Stimulated activated naive CD8-positive, alpha-beta T cell treated with anti-CD3 and anti-CD28 coated beads, Interleukin-15, Interleukin-2, amounts not matched to agents 100 ng/mL and 50 ng/mL, for 24 hours (primary cell): ENCODE measurements around the gene CREB3L1.
"Not testable (repeated sequence)": the region's sequence is repeated elsewhere in the genome, so short reads cannot be mapped to it uniquely, and the experiment has no call there.

Experiments
- H3K27ac Mint-ChIP-seq: one replicate; pipeline ENCODE4 v1.8.0; 2021; ENCODE audit warnings: mild to moderate bottlenecking, mixed read lengths
- H3K27me3 Mint-ChIP-seq: one replicate; pipeline ENCODE4 v1.8.0; 2021; ENCODE audit warnings: mixed read lengths
- H3K36me3 Mint-ChIP-seq: one replicate; pipeline ENCODE4 v1.8.0; 2021; ENCODE audit warnings: low read depth, mixed read lengths
- H3K4me1 Mint-ChIP-seq: one replicate; pipeline ENCODE4 v1.8.0; 2021; ENCODE audit warnings: low read depth, mixed read lengths
- H3K4me3 Mint-ChIP-seq: one replicate; pipeline ENCODE4 v1.8.0; 2021; ENCODE audit warnings: mild to moderate bottlenecking, mixed read lengths
- H3K9me3 Mint-ChIP-seq: one replicate; pipeline ENCODE4 v1.8.0; 2021; ENCODE audit warnings: mixed read lengths

The CREB3L1 gene

DNA sequence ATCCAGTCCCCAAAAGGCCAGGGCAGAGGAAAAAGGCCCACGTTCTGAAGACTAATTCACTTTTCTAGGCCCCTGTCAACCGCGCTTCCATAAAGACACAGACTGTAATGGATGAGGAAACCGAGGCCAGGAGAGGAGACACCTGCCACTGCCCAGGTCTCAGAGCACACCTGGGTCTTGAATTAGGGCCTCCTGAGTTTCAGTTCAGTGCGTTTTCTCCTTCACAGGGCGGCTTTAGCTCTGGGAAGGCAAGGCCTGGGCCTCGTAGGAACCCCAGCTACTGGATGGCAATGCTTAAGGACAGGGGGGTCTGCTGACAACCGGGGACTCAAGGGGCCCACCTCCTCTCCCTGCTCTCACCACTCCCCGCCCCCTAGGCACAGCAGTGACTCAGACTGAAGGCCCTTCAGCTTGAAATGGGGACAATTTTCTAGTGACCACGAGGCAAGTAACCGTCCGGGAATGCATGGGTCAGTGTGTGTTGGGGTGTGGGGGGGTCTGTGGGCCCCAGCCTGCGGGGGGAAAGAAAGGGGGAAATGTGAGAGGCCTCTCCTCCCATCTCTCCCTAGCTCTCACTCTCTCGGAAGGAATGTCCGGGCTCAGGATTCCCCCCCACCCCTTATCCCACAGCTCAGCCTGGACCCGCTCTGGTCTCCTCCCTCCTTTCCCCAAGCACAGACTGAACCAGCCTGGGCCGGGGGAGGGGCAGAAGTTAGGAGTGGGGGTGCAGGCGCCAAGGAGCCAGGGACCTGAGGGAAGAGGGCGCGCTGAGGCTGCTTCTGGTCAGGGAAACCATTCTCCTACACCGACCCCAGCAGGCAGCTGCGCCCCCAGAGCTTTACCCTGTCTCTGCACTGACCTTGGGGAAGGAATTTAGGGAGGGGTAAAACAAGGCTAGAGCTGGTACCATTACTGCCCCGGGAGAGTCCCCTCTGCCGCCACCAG is 17.2 kb downstream of the CREB3L1 start:
- no peaks in the 10 kb centered on the region for H3K36me3 Mint-ChIP-seq
- peaks cover 8% of the 10 kb centered on the region for H3K4me1 Mint-ChIP-seq
- H3K9me3 Mint-ChIP-seq = no peaks in the 10 kb centered on the region
- H3K27me3 Mint-ChIP-seq = peaks cover 25% of the 10 kb centered on the region
- H3K27ac Mint-ChIP-seq = no peak overlapping the region
- H3K4me3 Mint-ChIP-seq = peak overlapping the region; percentile 35

DNA sequence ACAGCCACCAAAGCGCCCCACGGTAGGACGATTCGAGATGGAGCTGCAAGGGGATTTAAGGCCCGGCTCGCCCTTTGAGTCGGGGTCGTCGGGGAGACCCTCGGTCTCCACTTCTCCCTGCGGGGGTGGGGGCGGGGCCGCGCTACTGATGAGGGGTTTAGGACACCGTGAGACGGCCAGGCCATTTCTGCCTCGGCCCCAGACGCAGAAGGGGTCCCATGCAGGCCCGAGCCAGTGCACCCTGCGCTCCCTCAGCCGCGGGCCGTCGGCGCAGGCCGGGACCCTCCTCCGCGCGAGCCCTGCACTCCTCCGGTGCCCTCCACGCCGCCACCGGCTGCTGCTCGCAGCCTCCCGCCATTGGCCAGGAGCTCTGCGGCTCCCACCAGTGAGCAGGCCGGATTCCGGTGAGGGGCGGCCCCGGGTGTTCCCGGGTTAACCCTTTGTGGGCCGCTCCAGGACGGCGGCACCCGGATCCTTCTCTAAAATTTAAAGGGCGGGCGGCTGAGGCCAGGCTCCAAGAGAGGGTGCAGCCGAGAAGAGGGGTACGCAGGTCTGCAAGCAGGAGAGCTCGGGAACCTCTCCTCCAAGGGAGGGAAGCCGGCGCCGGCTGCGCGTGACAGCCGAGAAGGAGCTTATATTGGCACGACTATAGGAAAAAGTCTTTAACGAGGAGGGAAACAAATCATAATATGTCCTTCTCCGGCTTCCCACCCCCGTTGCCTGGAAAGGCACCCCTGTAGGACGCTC is 18.0 kb downstream of the CREB3L1 start:
- peak overlapping the region; percentile 79 for H3K4me3 Mint-ChIP-seq
- no peak overlapping the region for H3K27ac Mint-ChIP-seq
- H3K27me3 Mint-ChIP-seq = peaks cover 25% of the 10 kb centered on the region
- H3K9me3 Mint-ChIP-seq = no peaks in the 10 kb centered on the region
- peaks cover 8% of the 10 kb centered on the region for H3K4me1 Mint-ChIP-seq
- no peaks in the 10 kb centered on the region for H3K36me3 Mint-ChIP-seq

DNA sequence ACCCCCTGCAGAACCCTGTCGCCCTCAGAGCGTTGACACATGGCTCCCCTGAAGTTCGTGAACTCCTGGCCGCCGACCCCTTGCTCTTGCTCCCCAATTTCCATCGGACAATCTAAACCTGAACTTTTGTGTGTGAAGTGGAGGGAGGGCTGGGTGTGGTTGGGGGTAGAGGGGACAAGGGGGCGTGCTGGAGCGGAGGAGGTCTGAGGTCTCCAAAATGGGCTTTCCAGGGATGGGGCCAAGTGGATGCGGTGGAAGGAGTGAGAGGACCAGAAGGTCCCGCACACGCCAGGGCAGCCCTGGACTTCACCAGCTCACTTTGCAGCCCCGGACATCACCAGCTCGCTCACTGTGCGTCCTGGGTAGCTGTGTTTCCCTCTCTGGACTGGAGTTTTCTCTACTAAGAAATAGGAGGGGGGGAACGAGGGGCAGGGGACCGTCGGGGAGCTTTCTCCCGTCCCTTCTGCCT is 18.6 kb downstream of the CREB3L1 start:
- peaks cover 8% of the 10 kb centered on the region for H3K4me1 Mint-ChIP-seq
- no peaks in the 10 kb centered on the region for H3K9me3 Mint-ChIP-seq
- H3K27ac Mint-ChIP-seq = no peak overlapping the region
- H3K36me3 Mint-ChIP-seq = no peaks in the 10 kb centered on the region
- peaks cover 25% of the 10 kb centered on the region for H3K27me3 Mint-ChIP-seq
- peak overlapping the region; percentile 79 for H3K4me3 Mint-ChIP-seq

DNA sequence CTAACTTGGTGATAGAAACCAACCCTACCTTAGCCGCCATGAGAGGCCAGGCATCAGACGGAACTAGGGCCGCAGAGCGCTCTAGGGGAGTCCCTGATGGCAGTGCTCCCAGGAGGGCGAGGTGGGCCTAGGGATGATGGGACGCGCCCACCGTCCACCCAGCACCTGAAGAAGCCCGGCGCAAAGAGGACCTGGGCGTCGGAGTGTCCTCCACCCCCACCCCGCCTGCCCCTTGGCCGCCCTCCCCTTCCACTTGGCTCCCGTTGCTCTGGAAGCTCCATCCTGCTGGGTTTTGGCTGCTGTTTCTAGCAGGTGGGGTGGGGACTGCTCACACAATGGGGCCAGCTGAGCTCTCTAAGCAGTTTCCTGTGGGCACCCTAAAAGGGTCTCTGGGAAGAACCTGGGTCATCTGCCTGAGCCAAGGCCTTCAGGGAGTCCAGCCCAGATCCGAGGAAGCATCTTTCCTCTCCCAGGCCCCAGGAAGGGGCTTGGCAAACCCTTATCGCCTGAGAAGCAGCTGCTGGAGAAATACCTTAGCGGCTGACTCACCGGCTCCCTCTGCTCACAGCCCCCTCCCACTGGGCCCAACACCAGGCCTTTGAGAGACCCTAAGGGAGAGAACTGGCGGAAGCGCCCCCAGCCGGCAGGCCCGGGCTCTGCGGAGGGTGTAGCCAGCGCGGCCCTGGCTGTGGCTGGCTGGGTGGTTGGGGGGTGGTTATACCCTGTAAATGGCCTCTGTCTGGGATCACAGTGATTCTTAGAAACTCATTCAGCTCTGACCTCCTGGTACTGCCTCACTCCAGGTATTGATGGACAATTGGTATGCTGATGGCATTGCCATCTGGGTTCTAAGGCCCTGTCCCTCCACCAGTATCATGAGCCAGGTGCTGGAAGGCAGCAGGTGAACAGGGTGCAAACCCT is 19.3 kb downstream of the CREB3L1 start:
- H3K27me3 Mint-ChIP-seq = peaks cover 25% of the 10 kb centered on the region
- no peaks in the 10 kb centered on the region for H3K36me3 Mint-ChIP-seq
- no peak overlapping the region for H3K27ac Mint-ChIP-seq
- no peak overlapping the region for H3K4me3 Mint-ChIP-seq
- H3K9me3 Mint-ChIP-seq = no peaks in the 10 kb centered on the region
- peaks cover 8% of the 10 kb centered on the region for H3K4me1 Mint-ChIP-seq

DNA sequence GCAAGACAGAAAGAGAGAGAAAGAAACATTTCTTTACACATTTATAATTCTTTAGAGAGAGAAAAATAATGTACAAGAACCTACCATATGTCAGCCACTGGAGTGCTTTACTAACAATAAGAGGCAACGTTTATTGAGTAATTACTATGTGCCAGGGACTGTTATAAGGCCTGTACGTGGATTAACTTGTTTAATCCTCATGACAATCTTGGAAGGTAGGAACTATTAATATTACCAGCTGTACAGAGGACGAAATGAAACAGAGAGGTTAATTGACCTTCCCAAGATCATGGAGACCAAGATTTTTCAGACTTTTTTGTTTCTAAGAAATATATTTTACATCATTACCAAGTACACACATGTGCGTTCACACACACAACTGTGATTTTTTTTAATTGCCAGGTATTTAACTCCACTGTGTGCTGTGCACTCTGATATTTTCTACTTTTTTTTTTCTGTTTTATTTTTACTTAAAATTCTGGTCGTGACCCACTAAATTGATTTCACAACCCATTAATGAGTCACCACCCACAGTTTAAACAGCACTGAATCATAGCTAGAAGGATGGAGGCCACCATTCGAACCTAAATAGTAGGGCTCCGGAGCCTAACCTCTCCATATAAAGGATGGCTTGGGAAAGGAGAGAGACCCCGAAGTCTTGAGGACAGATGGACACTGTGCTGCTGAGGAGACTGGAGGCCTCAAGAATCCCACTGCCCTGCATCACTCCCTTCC is 21.4 kb downstream of the CREB3L1 start:
- no peak overlapping the region for H3K27ac Mint-ChIP-seq
- no peaks in the 10 kb centered on the region for H3K36me3 Mint-ChIP-seq
- H3K4me1 Mint-ChIP-seq = peaks cover 8% of the 10 kb centered on the region
- no peaks in the 10 kb centered on the region for H3K9me3 Mint-ChIP-seq
- H3K27me3 Mint-ChIP-seq = peaks cover 20% of the 10 kb centered on the region
- no peak overlapping the region for H3K4me3 Mint-ChIP-seq

DNA sequence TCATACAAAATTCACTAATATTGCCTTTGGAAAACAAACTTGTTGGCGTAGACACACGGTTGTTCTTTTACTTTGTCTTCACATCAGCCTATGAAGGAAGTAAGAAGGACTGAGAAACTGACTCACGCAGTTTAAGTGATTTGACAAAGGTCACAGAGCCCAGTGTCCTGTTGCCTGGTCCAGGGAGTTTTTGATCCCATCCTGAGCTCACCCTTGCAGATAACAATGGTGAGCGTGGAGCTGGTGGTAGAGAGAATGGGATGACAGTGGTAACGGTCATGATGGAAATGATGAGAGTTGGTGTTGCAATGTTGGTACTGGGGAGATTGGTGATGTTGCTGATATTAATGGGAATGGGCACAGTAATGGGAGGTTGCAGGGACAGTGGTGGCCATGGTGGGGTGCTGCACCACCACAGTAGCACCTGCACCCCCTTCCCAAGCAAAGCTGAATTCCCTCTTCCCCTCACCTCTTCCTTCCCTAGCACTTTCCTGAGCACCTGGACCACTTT is 22.0 kb downstream of the CREB3L1 start:
- Mint-ChIP-seq H3K27ac (no peak overlapping the region), H3K9me3 (no peaks in the 10 kb centered on the region), H3K4me3 (no peak overlapping the region), H3K27me3 (peaks cover 19% of the 10 kb centered on the region), H3K4me1 (peaks cover 8% of the 10 kb centered on the region), H3K36me3 (no peaks in the 10 kb centered on the region)

DNA sequence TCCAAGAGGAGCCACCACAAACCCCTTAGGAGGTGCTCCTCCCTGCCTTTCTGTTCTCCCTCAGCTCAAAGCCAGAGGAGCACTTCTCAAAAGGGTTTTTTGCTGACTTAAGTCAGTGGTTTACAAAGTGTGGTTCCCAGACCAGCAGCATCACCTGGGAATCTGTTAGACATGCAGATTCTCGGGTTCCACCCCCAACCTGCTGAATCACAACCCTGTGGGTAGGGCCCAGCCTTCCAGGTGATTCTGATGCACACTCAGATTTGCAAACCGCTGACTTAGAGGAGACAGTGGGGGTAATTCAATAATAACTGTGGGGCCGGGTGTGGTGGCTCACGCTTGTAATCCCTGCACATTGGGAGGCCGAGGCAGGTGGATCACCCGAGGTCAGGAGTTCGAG is 22.8 kb downstream of the CREB3L1 start:
- Mint-ChIP-seq H3K27ac (no peak overlapping the region), H3K36me3 (no peaks in the 10 kb centered on the region), H3K4me1 (peaks cover 8% of the 10 kb centered on the region), H3K4me3 (no peak overlapping the region), H3K9me3 (no peaks in the 10 kb centered on the region), H3K27me3 (peaks cover 19% of the 10 kb centered on the region)

DNA sequence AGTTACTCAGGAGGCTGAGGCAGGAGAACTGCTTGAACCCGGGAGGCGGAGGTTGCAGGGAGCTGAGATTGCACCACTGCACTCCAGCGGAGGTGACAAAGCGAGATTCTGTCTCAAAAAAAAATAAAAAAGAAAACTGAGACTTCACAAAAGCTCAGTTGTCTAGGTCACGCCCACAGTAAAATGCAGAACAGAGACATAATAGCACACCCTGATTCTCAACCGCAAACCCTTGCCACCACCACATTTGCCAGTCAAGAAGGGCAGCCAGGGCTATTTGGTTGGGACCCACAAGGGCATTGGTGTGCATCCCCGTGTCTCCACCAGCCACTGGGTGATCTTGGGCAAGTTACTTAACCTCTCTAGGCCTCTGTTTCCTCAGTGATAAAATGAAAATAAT is 25.4 kb downstream of the CREB3L1 start:
- Mint-ChIP-seq H3K9me3 (no peaks in the 10 kb centered on the region), H3K36me3 (no peaks in the 10 kb centered on the region), H3K4me3 (no peak overlapping the region), H3K27ac (no peak overlapping the region), H3K27me3 (peaks cover 5% of the 10 kb centered on the region), H3K4me1 (no peaks in the 10 kb centered on the region)

DNA sequence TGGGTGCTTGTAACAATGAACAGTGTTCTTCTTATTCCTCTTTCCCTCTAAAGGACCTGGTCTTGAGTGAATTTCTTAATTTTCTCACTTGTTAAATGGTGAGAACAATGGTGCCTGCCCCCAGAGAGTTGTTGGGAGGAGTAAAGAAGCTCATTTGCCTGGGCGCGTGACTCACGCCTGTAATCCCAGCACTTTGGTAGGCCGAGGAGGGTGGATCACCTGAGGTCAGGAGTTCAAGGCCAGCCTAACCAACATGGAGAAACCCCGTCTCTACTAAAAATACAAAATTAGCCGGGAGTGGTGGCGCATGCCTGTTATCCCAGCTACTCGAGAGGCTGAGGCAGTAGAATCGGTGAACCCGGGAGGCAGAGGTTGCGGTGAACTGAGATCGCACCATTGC is 26.6 kb downstream of the CREB3L1 start:
- H3K27me3 Mint-ChIP-seq, H3K36me3 Mint-ChIP-seq, H3K4me3 Mint-ChIP-seq, H3K9me3 Mint-ChIP-seq, H3K27ac Mint-ChIP-seq, H3K4me1 Mint-ChIP-seq: not testable (repeated sequence)

DNA sequence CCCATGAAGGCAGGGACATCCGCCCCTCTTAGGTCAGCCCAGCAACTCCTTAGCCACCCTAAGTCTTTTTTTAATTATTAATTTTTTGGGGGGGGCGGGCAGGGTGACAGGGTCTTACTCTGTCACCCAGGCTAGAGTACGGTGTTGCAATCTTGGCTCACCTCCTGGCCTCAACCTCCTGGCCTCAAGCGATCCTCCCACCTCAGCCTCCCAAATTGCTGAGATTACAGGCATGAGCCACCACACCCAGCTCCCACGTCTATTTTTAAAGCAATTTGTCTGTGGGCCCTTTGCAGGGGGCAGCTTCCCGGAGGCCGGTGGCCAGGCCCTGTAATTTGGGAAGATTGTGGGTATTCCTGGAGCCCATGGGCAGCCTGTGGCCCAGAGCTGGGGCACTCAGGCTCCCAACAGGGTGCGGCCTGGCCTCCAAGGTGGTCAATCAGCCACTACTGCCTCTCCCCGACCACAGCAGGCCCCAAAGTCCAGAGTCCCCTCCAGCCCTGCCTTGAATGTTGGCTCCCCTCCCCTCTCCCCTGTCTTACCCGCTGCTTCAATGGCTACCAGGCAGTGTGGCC is 27.2 kb downstream of the CREB3L1 start:
- H3K9me3 Mint-ChIP-seq = no peaks in the 10 kb centered on the region
- H3K4me3 Mint-ChIP-seq = no peak overlapping the region
- peaks cover 8% of the 10 kb centered on the region for H3K4me1 Mint-ChIP-seq
- no peak overlapping the region for H3K27ac Mint-ChIP-seq
- H3K27me3 Mint-ChIP-seq = no peaks in the 10 kb centered on the region
- H3K36me3 Mint-ChIP-seq = no peaks in the 10 kb centered on the region

DNA sequence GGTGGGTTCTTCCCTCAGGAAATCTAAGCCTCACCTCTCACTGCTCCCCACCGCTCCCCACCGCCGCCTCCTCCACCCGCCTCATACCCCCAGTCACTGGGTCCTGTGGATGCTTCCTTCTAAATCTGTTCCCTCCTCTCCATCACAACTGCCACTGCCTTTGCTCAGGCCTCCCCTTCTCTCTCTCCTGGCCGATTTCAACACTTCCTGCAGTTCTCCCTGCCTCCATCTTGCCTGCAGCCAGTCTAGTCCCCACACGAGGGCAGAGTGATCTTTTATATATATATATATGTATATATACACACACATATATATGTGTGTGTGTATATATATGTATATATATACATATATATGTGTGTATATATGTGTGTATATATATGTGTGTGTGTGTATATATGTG is 27.8 kb downstream of the CREB3L1 start:
- Mint-ChIP-seq H3K9me3 (no peaks in the 10 kb centered on the region), H3K27ac (no peak overlapping the region), H3K4me1 (peaks cover 8% of the 10 kb centered on the region)

DNA sequence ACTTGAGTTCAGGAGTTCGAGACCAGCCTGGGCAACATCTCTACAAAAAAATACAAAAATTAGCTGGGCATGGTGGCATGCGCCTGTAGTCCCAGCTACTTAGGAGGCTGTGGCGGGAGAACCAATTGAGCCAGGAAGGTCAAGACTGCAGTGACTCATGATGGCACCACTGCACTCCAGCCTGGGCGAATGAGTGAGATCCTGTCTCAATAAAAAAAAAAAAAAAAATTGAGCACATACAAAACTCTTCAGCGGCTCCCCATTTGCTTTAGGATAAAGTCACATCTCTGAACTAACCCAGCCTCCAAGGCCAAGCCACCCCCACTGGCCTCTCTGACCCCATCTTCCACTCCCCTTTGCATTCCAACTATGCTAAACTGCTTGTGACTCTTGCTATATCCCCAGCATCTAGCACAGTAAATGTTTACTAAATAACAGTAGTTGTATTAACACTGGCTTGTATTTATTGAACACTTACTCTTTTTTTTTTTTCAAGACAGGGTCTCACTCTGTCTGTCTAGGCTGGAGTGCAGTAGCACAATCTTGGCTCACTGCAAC is 28.9 kb downstream of the CREB3L1 start:
- peaks cover 8% of the 10 kb centered on the region for H3K4me1 Mint-ChIP-seq
- H3K27me3 Mint-ChIP-seq = no peaks in the 10 kb centered on the region
- H3K9me3 Mint-ChIP-seq = no peaks in the 10 kb centered on the region
- no peak overlapping the region for H3K27ac Mint-ChIP-seq
- H3K4me3 Mint-ChIP-seq = no peak overlapping the region
- no peaks in the 10 kb centered on the region for H3K36me3 Mint-ChIP-seq

More for the DNA sequence above, 27.8 kb downstream of the CREB3L1 start:
- no peaks in the 10 kb centered on the region for H3K36me3 Mint-ChIP-seq
- no peak overlapping the region for H3K4me3 Mint-ChIP-seq
- no peaks in the 10 kb centered on the region for H3K27me3 Mint-ChIP-seq

DNA sequence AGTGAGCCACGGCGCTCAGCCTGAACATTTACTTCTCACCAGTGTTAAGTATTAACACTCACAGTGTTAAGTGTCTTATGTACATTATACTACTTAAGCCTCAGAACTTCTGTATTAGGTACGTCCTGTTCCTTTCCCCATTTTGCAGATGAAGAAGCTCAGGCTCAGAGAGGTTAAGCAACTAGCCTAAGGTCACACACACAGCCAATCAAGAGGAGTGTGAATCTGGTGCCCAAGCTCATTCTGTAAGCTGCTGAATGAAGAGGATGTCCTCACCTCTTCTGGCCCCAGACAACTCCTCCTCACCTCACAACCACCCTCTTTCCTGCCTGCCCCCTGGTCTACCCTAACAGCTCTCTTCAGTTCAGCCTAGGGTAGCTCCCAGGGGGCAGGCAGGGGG is 29.9 kb downstream of the CREB3L1 start:
- no peaks in the 10 kb centered on the region for H3K36me3 Mint-ChIP-seq
- no peak overlapping the region for H3K4me3 Mint-ChIP-seq
- H3K27me3 Mint-ChIP-seq = no peaks in the 10 kb centered on the region
- no peaks in the 10 kb centered on the region for H3K9me3 Mint-ChIP-seq
- H3K4me1 Mint-ChIP-seq = peaks cover 8% of the 10 kb centered on the region
- no peak overlapping the region for H3K27ac Mint-ChIP-seq
